GM12892 (cell line): ENCODE results near the gene GPER1.

Experiments used
- POLR2A ChIP-seq: IDR thresholded peaks from 2 replicates; pipeline ENCODE4 v1.6.1; 2011; ENCODE audit warnings: low read depth, low read length, control low read depth
- POLR2AphosphoS5 ChIP-seq: IDR thresholded peaks from 2 replicates; pipeline ENCODE4 v1.6.1; 2011; ENCODE audit warnings: low read depth, low read length, control low read depth
- TAF1 ChIP-seq: IDR thresholded peaks from 2 replicates; pipeline ENCODE4 v1.6.1; 2011; ENCODE audit warnings: low read depth, mild to moderate bottlenecking, control low read depth, low read length, borderline replicate concordance

- TF ChIP-seq POLR2A (no peak), POLR2AphosphoS5 (no peak), TAF1 (no peak)
Measured at GRCh38 chr7:1125603-1125969, 37.7 kb downstream of the GPER1 start.
